IMR-90 (cell line): ENCODE measurements around the gene RPH3AL. TPM values are rescaled to one million over a fixed set of nuclear protein-coding genes. Genes with fewer than 3 reads are reported as not detected.

Experiments
- ATAC-seq: fragments of 200-7000 bp; cut with Tn5 transposase; 2 replicates; pipeline ENCODE4 v1.9.1; 2020; ENCODE audit warnings: low read depth, mild to moderate bottlenecking, moderate library complexity
- BruUV-seq: library from RNA; stranded (reverse); fragments of 400-500 nt; replicated peaks from 2 replicates; lab custom pipeline; 2021; lab: Mats Ljungman, UMichigan
- CTCF ChIA-PET: fragments of 300-600 bp; formaldehyde crosslinking; extraction: SDS; loops from one replicate; lab custom pipeline; 2021; ENCODE audit warnings: antibody characterized with exemption; lab: Yijun Ruan, JAX
- POLR2A ChIA-PET: fragments of 300-600 bp; sonication (Branson Sonifier 250); formaldehyde crosslinking; loops from one replicate; lab custom pipeline; 2022; ENCODE audit warnings: antibody characterized with exemption; ENCODE audit not compliant: unreplicated experiment; lab: Charles Lee
- DNase-seq: peaks from one replicate; pipeline ENCODE4 v3.0.0; 2013
- H2AFZ ChIP-seq: replicated peaks from 2 replicates; pipeline ENCODE3; 2013; ENCODE audit warnings: low read length, mild to moderate bottlenecking; ENCODE audit not compliant: poor library complexity
- H2AK5ac ChIP-seq: 2 replicates; pipeline ENCODE4 v1.6.1; 2013; ENCODE audit warnings: low read depth, low read length, inconsistent platforms
- H2AK9ac ChIP-seq: replicated peaks from 2 replicates; pipeline ENCODE3; 2013; ENCODE audit warnings: mild to moderate bottlenecking, low read depth, low read length, moderate library complexity; ENCODE audit not compliant: poor library complexity
- H2BK120ac ChIP-seq: 2 replicates; pipeline ENCODE4 v1.6.1; 2013; ENCODE audit warnings: low read depth, low read length, inconsistent platforms
- H2BK15ac ChIP-seq: 3 replicates; pipeline ENCODE4 v1.6.1; 2013; ENCODE audit warnings: low read depth, low read length, inconsistent platforms
- H2BK20ac ChIP-seq: 2 replicates; pipeline ENCODE4 v1.6.1; 2013; ENCODE audit warnings: low read depth, mild to moderate bottlenecking, inconsistent platforms, low read length, moderate library complexity
- H2BK5ac ChIP-seq: 2 replicates; pipeline ENCODE4 v1.6.1; 2013; ENCODE audit warnings: mild to moderate bottlenecking, low read depth, low read length, inconsistent platforms; ENCODE audit not compliant: poor library complexity, severe bottlenecking
- H3K14ac ChIP-seq: replicated peaks from 2 replicates; pipeline ENCODE4 v1.6.1; 2013; ENCODE audit warnings: low read depth, low read length, inconsistent platforms
- H3K18ac ChIP-seq: 2 replicates; pipeline ENCODE4 v1.6.1; 2013; ENCODE audit warnings: low read depth, low read length, control low read depth
- H3K23ac ChIP-seq: 2 replicates; pipeline ENCODE4 v1.6.1; 2013; ENCODE audit warnings: low read depth, low read length, inconsistent platforms
- H3K27ac ChIP-seq: 2 replicates; pipeline ENCODE4 v1.5.1; 2013; ENCODE audit warnings: mild to moderate bottlenecking, control low read depth, low read length; ENCODE audit not compliant: insufficient read depth
- H3K27me3 ChIP-seq: 2 replicates; pipeline ENCODE4 v1.6.1; 2013; ENCODE audit warnings: low read length; ENCODE audit not compliant: control insufficient read depth, insufficient read depth
- H3K36me3 ChIP-seq: 2 replicates; pipeline ENCODE4 v1.6.1; 2013; ENCODE audit warnings: low read length, mixed read lengths; ENCODE audit not compliant: control insufficient read depth, insufficient read depth
- H3K4ac ChIP-seq: 2 replicates; pipeline ENCODE4 v1.6.1; 2013; ENCODE audit warnings: low read depth, low read length, inconsistent platforms
- H3K4me1 ChIP-seq: 2 replicates; pipeline ENCODE4 v1.6.1; 2013; ENCODE audit warnings: low read length, mixed read lengths; ENCODE audit not compliant: control insufficient read depth, insufficient read depth
- H3K4me2 ChIP-seq: 2 replicates; pipeline ENCODE4 v1.6.1; 2013; ENCODE audit warnings: low read depth, mild to moderate bottlenecking, control low read depth, low read length, moderate library complexity
- H3K4me3 ChIP-seq: 2 replicates; pipeline ENCODE4 v1.5.1; 2013; ENCODE audit warnings: low read depth, mild to moderate bottlenecking, control low read depth, low read length, moderate library complexity; ENCODE audit not compliant: insufficient read depth
- H3K56ac ChIP-seq: 2 replicates; pipeline ENCODE4 v1.6.1; 2013; ENCODE audit warnings: low read length, inconsistent platforms; ENCODE audit not compliant: insufficient read depth; ENCODE audit errors: extremely low read depth
- H3K79me1 ChIP-seq, 2 experiments: 2 replicates each; pipeline ENCODE4 v1.6.1; 2013; ENCODE audit warnings: low read length in 2 of 2, inconsistent platforms in 1 of 2, low read depth in 1 of 2
- H3K9ac ChIP-seq: 2 replicates; pipeline ENCODE4 v1.6.1; 2013; ENCODE audit warnings: low read depth, low read length, control low read depth
- H3K9me1 ChIP-seq: 2 replicates; pipeline ENCODE4 v1.6.1; 2013; ENCODE audit warnings: low read length, inconsistent platforms; ENCODE audit not compliant: insufficient read depth
- H3K9me3 ChIP-seq: 2 replicates; pipeline ENCODE4 v1.6.1; 2013; ENCODE audit warnings: low read length; ENCODE audit not compliant: control insufficient read depth, insufficient read depth
- H4K20me1 ChIP-seq: 2 replicates; pipeline ENCODE4 v1.6.1; 2013; ENCODE audit warnings: low read length, inconsistent platforms; ENCODE audit not compliant: insufficient read depth
- H4K5ac ChIP-seq: 2 replicates; pipeline ENCODE4 v1.6.1; 2013; ENCODE audit warnings: mild to moderate bottlenecking, low read depth, low read length, control low read depth
- H4K8ac ChIP-seq, 2 experiments: 2 replicates each; pipeline ENCODE4 v1.6.1; 2013; ENCODE audit warnings: low read depth in 2 of 2, low read length in 2 of 2, control low read depth in 1 of 2, inconsistent platforms in 1 of 2
- H4K91ac ChIP-seq: 2 replicates; pipeline ENCODE4 v1.6.1; 2013; ENCODE audit warnings: low read depth, low read length, inconsistent platforms; ENCODE audit not compliant: insufficient read depth
- MXI1 ChIP-seq: IDR thresholded peaks from 2 replicates; pipeline ENCODE4 v1.6.1; 2012; ENCODE audit warnings: low read depth, mild to moderate bottlenecking, low read length, moderate library complexity, borderline replicate concordance
- POLR2A ChIP-seq: IDR thresholded peaks from 2 replicates; pipeline ENCODE4 v1.6.1; 2012; ENCODE audit warnings: mild to moderate bottlenecking, low read depth, low read length
- WGBS, 2 experiments: methylation state at CpG; one replicate each; pipeline versions ENCODE4 v1.1.5 to v1.1.7; 2013; ENCODE audit warnings: missing lambda C conversion rate in 2 of 2; ENCODE audit not compliant: insufficient read length in 1 of 2; ENCODE audit errors: extremely low coverage in 2 of 2; 5-methylcytosine and 5-hydroxymethylcytosine counted together
- dilution Hi-C: fragments of 300-500 bp; cut with HindIII; formaldehyde crosslinking; loops from one replicate; pipeline ENCODE4 v1.14.3; 2018; ENCODE audit warnings: low sequenced_read_pairs; ENCODE audit not compliant: unreplicated experiment
- in situ Hi-C: fragments of 300-500 bp; cut with MboI; formaldehyde crosslinking; loops from 3 replicates; pipeline ENCODE4 v1.14.3; 2019; ENCODE audit warnings: low sequenced_read_pairs, inconsistent platforms, mixed read lengths
- intact Hi-C: fragments of 100-400 bp; cut with micrococcal nuclease; formaldehyde crosslinking; loops from 2 replicates; pipeline ENCODE4 v1.10.0; 2022
- polyA plus RNA-seq, 3 experiments: library from polyadenylated mRNA; depleted of rRNA; stranded (reverse); fragments of >200 nt; gene quantifications; 2 replicates each; pipeline ENCODE4 v1.2.3, GENCODE V29; 2012; ENCODE audit warnings: low replicate concordance in 1 of 3
- total RNA-seq: library from RNA; depleted of rRNA; stranded (reverse); fragments of >200 nt; gene quantifications from 2 replicates; pipeline ENCODE4 v1.2.3, GENCODE V29; 2012

The RPH3AL gene
- total and polyA plus RNA-seq, 2 of the 4 experiments (the other 2 are of a cell fraction): 1.8 to 2.5 TPM

GRCh38 chr17:298791-299450, 53.7 kb downstream of the RPH3AL start:
- no peaks in the 10 kb centered on the region for H3K9me1 ChIP-seq
- dilution Hi-C loops (no loop called here), in situ Hi-C loops (no loop called here), intact Hi-C loops (no loop called here)
- no peak overlapping the region for H3K4ac ChIP-seq
- H3K56ac ChIP-seq: no peak overlapping the region
- no peaks in the 10 kb centered on the region for H3K9me3 ChIP-seq
- no peaks in the 10 kb centered on the region for H3K36me3 ChIP-seq
- H3K27ac ChIP-seq: no peak overlapping the region
- no peak overlapping the region for H4K5ac ChIP-seq
- ATAC-seq (no peak), DNase-seq (no peak)
- POLR2A ChIA-PET: no interaction called here
- no peak overlapping the region for H3K4me2 ChIP-seq
- CTCF ChIA-PET: no interaction called here
- H2BK20ac ChIP-seq: no peak overlapping the region
- 53% methylated on average over 8 of the region's 17 CpGs; no CpG with 5 or more reads in 1 of the 2 experiments for WGBS, 2 experiments
- peaks cover 18% of the 10 kb centered on the region for H3K27me3 ChIP-seq
- no TSS peak for BruUV-seq
- H3K79me1 ChIP-seq: no peaks in the 10 kb centered on the region
- no peak overlapping the region for H2AK5ac ChIP-seq
- no peaks in the 10 kb centered on the region for H3K4me1 ChIP-seq
- TF ChIP-seq MXI1 (no peak), POLR2A (no peak)
- no peak overlapping the region for H2AFZ ChIP-seq
- H4K8ac ChIP-seq: no peak overlapping the region
- no peak overlapping the region for H3K14ac ChIP-seq
- H4K91ac ChIP-seq: no peak overlapping the region
- no peak overlapping the region for H3K4me3 ChIP-seq
- H3K9ac ChIP-seq: no peak overlapping the region
- no peak overlapping the region for H3K18ac ChIP-seq
- H2BK5ac ChIP-seq: no peak overlapping the region
- no peak overlapping the region for H2BK15ac ChIP-seq
- no peaks in the 10 kb centered on the region for H4K20me1 ChIP-seq
- no peak overlapping the region for H2BK120ac ChIP-seq
- H2AK9ac ChIP-seq: no peak overlapping the region
- H3K23ac ChIP-seq: no peak overlapping the region
